GM21515 (cell line): Measurements from ENCODE around the gene INHBE.
"Not testable (repeated sequence)": the region's sequence is repeated elsewhere in the genome, so short reads cannot be mapped to it uniquely, and the experiment has no call there.

ENCODE experiments used
- ATAC-seq: cut with Tn5 transposase; IDR thresholded peaks from one replicate; pipeline ENCODE4 v1.9.1; 2021; ENCODE audit not compliant: unreplicated experiment

INHBE gene

GRCh38 chr12:57496822-57497221, 41.7 kb downstream of the INHBE start:
- ATAC-seq, result no peak

- no peak for ATAC-seq
Observed at GRCh38 chr12:57497223-57498131, 42.4 kb downstream of the INHBE start.

DNA sequence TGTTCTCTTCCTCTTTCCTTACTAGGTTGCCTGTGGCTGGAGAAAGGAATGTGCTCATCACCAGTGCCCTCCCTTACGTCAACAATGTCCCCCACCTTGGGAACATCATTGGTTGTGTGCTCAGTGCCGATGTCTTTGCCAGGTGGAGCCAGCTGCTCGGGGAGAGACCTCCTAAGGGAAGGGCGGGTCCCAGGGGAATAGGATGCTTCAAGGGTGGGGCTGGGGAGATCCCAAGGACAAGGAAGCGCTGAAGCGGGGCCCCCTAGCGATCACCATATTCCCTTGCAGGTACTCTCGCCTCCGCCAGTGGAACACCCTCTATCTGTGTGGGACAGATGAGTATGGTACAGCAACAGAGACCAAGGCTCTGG, 43.0 kb downstream of the INHBE start:
- no peak for ATAC-seq

DNA sequence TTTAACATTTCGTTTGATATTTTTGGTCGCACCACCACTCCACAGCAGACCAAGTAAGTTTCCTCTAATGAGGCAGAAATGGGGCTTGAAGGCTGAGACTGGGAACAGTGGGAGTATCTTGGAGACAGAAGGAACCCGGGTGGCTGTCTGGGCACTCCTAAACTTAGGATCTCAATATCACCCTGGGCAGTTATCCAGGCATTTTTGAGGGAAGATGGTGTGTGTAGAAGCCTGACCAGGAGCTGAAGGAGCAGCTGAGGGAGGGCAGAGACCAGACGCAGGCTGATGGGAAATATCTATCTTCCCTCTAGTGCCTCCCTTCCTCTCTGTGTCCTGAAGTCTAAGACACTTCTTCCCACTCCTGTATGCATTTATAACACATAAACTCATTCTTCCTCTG, 43.5 kb downstream of the INHBE start:
- no peak for ATAC-seq

DNA sequence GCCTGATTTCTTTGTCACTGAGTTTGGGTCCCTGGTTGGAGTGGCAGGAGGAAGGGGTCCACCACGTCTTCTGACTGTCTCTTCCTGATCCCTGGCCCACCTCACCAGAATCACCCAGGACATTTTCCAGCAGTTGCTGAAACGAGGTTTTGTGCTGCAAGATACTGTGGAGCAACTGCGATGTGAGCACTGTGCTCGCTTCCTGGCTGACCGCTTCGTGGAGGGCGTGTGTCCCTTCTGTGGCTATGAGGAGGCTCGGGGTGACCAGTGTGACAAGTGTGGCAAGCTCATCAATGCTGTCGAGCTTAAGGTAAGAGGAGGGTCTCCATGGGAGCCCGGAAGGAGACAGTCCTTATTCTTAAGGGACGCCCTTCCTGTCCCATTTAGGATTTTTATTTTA, 45.1 kb downstream of the INHBE start:
- no peak for ATAC-seq

DNA sequence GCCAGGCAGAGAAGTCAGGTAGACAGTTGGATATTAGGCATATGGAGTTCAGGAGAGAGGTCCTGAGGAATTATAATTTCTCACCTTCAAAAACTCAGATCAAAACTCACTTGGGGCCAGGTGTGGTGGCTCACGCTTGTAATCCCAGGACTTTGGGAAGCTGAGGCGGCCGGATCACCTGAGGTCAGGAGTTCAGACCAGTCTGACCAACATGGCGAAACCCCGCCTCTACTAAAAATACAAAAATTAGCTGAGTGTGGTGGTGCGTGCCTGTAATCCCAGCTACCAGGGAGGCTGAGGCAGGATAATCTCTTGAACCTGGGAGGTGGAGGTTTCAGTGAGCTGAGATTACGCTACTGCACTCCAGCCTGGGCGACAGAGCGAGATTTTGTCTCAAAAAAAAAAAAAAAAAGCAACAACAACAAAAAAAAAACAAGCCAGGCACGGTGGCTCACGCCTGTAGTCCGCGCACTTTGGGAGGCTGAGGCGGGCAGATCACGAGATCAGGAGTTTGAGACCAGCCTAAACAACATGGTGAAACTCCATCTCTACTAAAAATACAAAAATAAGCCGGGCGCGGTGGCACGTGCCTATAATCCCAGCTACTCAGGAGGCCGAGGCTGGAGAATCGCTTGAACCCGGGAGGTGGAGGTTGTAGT, 47.3 kb downstream of the INHBE start:
- not testable (repeated sequence) for ATAC-seq

DNA sequence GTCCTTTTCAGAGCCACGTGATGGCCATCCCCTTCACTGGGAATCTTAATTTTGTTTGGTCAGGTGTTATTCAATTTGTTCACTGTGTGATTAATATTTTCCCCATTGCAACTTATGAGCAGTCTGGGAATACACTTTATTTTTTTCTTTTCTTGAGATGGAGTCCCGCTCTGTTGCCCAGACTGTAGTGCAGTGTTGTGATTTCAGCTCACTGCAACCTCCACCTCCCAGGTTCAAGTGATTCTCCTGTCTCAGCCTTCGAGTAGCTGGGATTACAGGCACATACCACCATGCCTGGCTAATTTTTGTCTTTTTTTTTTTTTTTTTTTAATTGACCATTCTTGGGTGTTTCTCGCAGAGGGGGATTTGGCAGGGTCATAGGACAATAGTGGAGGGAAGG, 51.4 kb downstream of the INHBE start:
- not testable (repeated sequence) for ATAC-seq
